Stomach (tissue), 9 donors: ENCODE measurements around the gene CT47A1. TPM values are rescaled to one million over a fixed set of nuclear protein-coding genes. Genes with fewer than 3 reads are reported as not detected.
"Not testable (repeated sequence)": the region's sequence is repeated elsewhere in the genome, so short reads cannot be mapped to it uniquely, and the experiment has no call there.

Source experiments
- DNase-seq, 2 donors: peaks; one replicate each; pipeline versions ENCODE4 v3.0.0 to v3.0.0-alpha.2; 2013 to 2019
- H3K27ac ChIP-seq, 5 donors: fragments of 200-600 bp in 4 of 5; sonication (generic) in 4 of 5; one replicate each; pipeline ENCODE4 v1.5.1; 2013 to 2019; ENCODE audit warnings: mild to moderate bottlenecking in 1 of 5, moderate library complexity in 1 of 5
- H3K27me3 ChIP-seq, 3 donors: fragments of 200-600 bp; sonication (generic); one replicate each; pipeline ENCODE4 v1.5.1; 2017 to 2019; ENCODE audit warnings: mixed run types in 1 of 3
- H3K36me3 ChIP-seq, 4 donors: fragments of 200-600 bp; sonication (generic); 1 replicate in 3 of 4; 2 replicates in 1 of 4; pipeline ENCODE4 v1.5.1; 2016 to 2019
- H3K4me1 ChIP-seq, 4 donors: fragments of 200-600 bp; sonication (generic); one replicate each; pipeline ENCODE4 v1.5.1; 2016 to 2019
- H3K4me3 ChIP-seq, 4 donors: fragments of 200-600 bp; sonication (generic) in 3 of 4; one replicate each; pipeline ENCODE4 v1.5.1; 2016 to 2019; ENCODE audit warnings: mild to moderate bottlenecking in 1 of 4
- H3K9me3 ChIP-seq, 4 donors: fragments of 200-600 bp; sonication (generic); one replicate each; pipeline ENCODE4 v1.5.1; 2016 to 2019
- EP300 ChIP-seq: sonication (generic); formaldehyde crosslinking; IDR thresholded peaks from one replicate; pipeline ENCODE4 v1.6.1; 2017; ENCODE audit warnings: antibody characterized with exemption
- POLR2A ChIP-seq, 4 donors: fragments of 450-650 bp; IDR thresholded peaks; one replicate each; pipeline ENCODE4 v1.6.1; 2016; ENCODE audit warnings: antibody characterized with exemption in 4 of 4, control low read depth in 2 of 4, mild to moderate bottlenecking in 1 of 4, moderate library complexity in 1 of 4
- POLR2AphosphoS5 ChIP-seq, 3 donors: sonication (generic); formaldehyde crosslinking; IDR thresholded peaks; one replicate each; pipeline ENCODE4 v1.6.1; 2016; ENCODE audit warnings: antibody characterized with exemption in 3 of 3
- whole genome bisulfite sequencing, 5 donors: extraction: QIAGEN DNeasy Blood & Tissue Kit in 3 of 5; methylation state at CpG; one replicate each; pipeline versions ENCODE4 v1.1.5 to v1.1.7; 2013 to 2018; 5-methylcytosine and 5-hydroxymethylcytosine counted together
- intact Hi-C: fragments of 100-400 bp; cut with DNase I; formaldehyde crosslinking; loops from one replicate; pipeline ENCODE4 v1.15.1; 2023; ENCODE audit warnings: low total_unique reads
- polyA plus RNA-seq, 3 donors: library from polyadenylated mRNA; stranded (reverse); fragments of 200-250 nt; gene quantifications; one replicate each; pipeline ENCODE4 v1.2.3, GENCODE V29; 2013
- small RNA-seq, 4 donors: library from RNA; depleted of rRNA; stranded (forward); fragments of <200 nt; gene quantifications; one replicate each; pipeline ENCODE3, GENCODE V24; 2016
- total RNA-seq, 5 donors: library from RNA; depleted of rRNA; stranded (reverse); fragments of >200 nt; gene quantifications; one replicate each; pipeline versions ENCODE4 v1.1.0 to v1.2.3, GENCODE V29; 2014 to 2016
- TF ChIP-seq, protein P1 (sequence below), 7 experiments: fragments of 450-650 bp in 4 of 7; fragments of 200-600 bp in 3 of 7; sonication (generic) in 3 of 7; IDR thresholded peaks; one replicate each; pipeline ENCODE4 v1.5.1; 2016 to 2019; ENCODE audit warnings: antibody characterized with exemption in 7 of 7, control low read depth in 2 of 7, mild to moderate bottlenecking in 1 of 7
- donor health status: healthy with polysubstance abuse.
- donor health status: Bipolar disorder and iron deficiency.
- donor health status: healthy.

The CT47A1 gene
- total and polyA plus RNA-seq, 8 donors, result not detected

GRCh38 chrX:121008920-121009319, 23.4 kb upstream of the CT47A1 start:
- no peaks in the 10 kb centered on the region for H3K4me1 ChIP-seq
- H3K9me3 ChIP-seq, result peaks cover 0 to 5% (median 0%) of the 10 kb centered on the region in 4 donors
- TF ChIP-seq, protein P1, sequence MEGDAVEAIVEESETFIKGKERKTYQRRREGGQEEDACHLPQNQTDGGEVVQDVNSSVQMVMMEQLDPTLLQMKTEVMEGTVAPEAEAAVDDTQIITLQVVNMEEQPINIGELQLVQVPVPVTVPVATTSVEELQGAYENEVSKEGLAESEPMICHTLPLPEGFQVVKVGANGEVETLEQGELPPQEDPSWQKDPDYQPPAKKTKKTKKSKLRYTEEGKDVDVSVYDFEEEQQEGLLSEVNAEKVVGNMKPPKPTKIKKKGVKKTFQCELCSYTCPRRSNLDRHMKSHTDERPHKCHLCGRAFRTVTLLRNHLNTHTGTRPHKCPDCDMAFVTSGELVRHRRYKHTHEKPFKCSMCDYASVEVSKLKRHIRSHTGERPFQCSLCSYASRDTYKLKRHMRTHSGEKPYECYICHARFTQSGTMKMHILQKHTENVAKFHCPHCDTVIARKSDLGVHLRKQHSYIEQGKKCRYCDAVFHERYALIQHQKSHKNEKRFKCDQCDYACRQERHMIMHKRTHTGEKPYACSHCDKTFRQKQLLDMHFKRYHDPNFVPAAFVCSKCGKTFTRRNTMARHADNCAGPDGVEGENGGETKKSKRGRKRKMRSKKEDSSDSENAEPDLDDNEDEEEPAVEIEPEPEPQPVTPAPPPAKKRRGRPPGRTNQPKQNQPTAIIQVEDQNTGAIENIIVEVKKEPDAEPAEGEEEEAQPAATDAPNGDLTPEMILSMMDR (IDR thresholded peaks at IDR 0.05), result no peak
- no peak for TF ChIP-seq EP300
- TF ChIP-seq POLR2AphosphoS5 (IDR thresholded peaks at IDR 0.05), result no peak
- TF ChIP-seq POLR2A (IDR thresholded peaks at IDR 0.05), result no peak
- no peak overlapping the region for H3K4me3 ChIP-seq
- no peaks in the 10 kb centered on the region for H3K36me3 ChIP-seq
- intact Hi-C loops, result no loop called here
- 64 to 76% (median 68%) methylated on average over 1 of the region's 1 CpG for WGBS, 5 donors
- no peaks in the 10 kb centered on the region for H3K27me3 ChIP-seq
- no peak overlapping the region for H3K27ac ChIP-seq
- peak in 1 of 2 donors; percentile 11 for DNase-seq

GRCh38 chrX:121000589-121000988, 15.0 kb upstream of the CT47A1 start:
- no peak overlapping the region for H3K27ac ChIP-seq
- H3K4me1 ChIP-seq, result no peaks in the 10 kb centered on the region
- 20 to 64% (median 49%) methylated on average over 4 of the region's 4 CpGs for WGBS, 5 donors
- H3K4me3 ChIP-seq, result no peak overlapping the region
- intact Hi-C loops, result no loop called here
- H3K36me3 ChIP-seq, result no peaks in the 10 kb centered on the region
- peak in 1 of 2 donors; percentile 22 for DNase-seq
- no peak for TF ChIP-seq EP300
- no peak for TF ChIP-seq POLR2AphosphoS5 (IDR thresholded peaks at IDR 0.05)
- TF ChIP-seq, protein P1 (IDR thresholded peaks at IDR 0.05), result no peak
- no peak for TF ChIP-seq POLR2A (IDR thresholded peaks at IDR 0.05)
- H3K9me3 ChIP-seq, result no peaks in the 10 kb centered on the region
- H3K27me3 ChIP-seq, result no peaks in the 10 kb centered on the region

DNA sequence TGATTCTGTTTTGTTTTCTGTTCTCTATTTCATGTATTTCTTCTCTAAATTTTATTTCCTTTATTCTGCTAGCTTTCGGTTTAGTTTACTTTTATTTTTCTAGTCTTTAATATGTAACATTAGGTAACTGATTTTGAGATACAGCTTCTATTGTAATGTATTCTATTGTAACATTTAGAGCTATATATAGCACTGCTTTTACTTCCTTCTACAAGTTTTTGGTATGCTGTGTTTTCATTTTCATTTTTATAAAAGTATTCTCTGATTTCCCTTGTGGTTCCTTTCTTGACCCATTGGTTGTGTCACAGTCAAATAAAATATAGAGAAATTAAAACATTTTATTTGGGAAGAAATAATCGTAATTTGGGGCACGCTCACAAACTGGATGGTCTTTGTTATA, 13.9 kb upstream of the CT47A1 start:
- TF ChIP-seq POLR2AphosphoS5 (IDR thresholded peaks at IDR 0.05) (no peak), POLR2A (IDR thresholded peaks at IDR 0.05) (no peak), EP300 (no peak)
- TF ChIP-seq, protein P1 (IDR thresholded peaks at IDR 0.05), result no peak
- Histone ChIP-seq H3K27ac (no peak overlapping the region), H3K4me3 (no peak overlapping the region), H3K4me1 (no peaks in the 10 kb centered on the region), H3K9me3 (no peaks in the 10 kb centered on the region), H3K36me3 (no peaks in the 10 kb centered on the region), H3K27me3 (no peaks in the 10 kb centered on the region)
- WGBS, 5 donors, result 69 to 83% (median 71%) methylated on average over 3 of the region's 3 CpGs
- intact Hi-C loops, result no loop called here
- DNase-seq, result no peak

- DNase-seq, H3K27me3 ChIP-seq, H3K9me3 ChIP-seq, intact Hi-C loops, H3K27ac ChIP-seq, H3K4me3 ChIP-seq, H3K36me3 ChIP-seq, H3K4me1 ChIP-seq: not testable (repeated sequence)
- WGBS, 5 donors, result no CpG with 5 or more reads among the region's 7 CpGs
Observed at GRCh38 chrX:120956500-120956899, 29.1 kb downstream of the CT47A1 start, which contains the start of gene CT47A7. TSS of gene CT47A7 (minus strand) at chrX:120956600. CDS start at chrX:120956345, 255 bp downstream.

Small RNA genes lying within 50 kb of the gene (small RNA-seq; reads per million reads assigned to genes)
- 0 reads per million in 4 donors for gene AL670379.1
- 0 reads per million in 4 donors for gene AL670379.10
- gene AL670379.11, result 0 reads per million in 4 donors
- 0 reads per million in 4 donors for gene AL670379.12
- gene AL670379.2, result 0 reads per million in 4 donors
- 0 reads per million in 4 donors for gene AL670379.3
- 0 reads per million in 4 donors for gene AL670379.4
- 0 reads per million in 4 donors for gene AL670379.5
- gene AL670379.6, result 0 reads per million in 4 donors
- gene AL670379.7, result 0 reads per million in 4 donors
- 0 reads per million in 4 donors for gene AL670379.8
- 0 reads per million in 4 donors for gene AL670379.9

Other genes starting within 250 kb of the CT47A1 start
- gene CT47B1, start 109.9 kb downstream of the CT47A1 start, total RNA-seq, result not detected
- gene CT47B1, start 109.9 kb downstream of the CT47A1 start, polyA plus RNA-seq, result not detected
- not detected for gene CT47A11, start 48.6 kb downstream of the CT47A1 start, total RNA-seq
- not detected for gene CT47A11, start 48.6 kb downstream of the CT47A1 start, polyA plus RNA-seq
- gene CT47A10, start 43.7 kb downstream of the CT47A1 start, total RNA-seq, result not detected
- not detected for gene CT47A10, start 43.7 kb downstream of the CT47A1 start, polyA plus RNA-seq
- not detected for gene CT47A9, start 38.9 kb downstream of the CT47A1 start, total RNA-seq
- not detected for gene CT47A9, start 38.9 kb downstream of the CT47A1 start, polyA plus RNA-seq
- gene CT47A8, start 34.0 kb downstream of the CT47A1 start, total RNA-seq, result not detected
- not detected for gene CT47A8, start 34.0 kb downstream of the CT47A1 start, polyA plus RNA-seq
- gene CT47A7, start 29.2 kb downstream of the CT47A1 start, total RNA-seq, result not detected
- not detected for gene CT47A7, start 29.2 kb downstream of the CT47A1 start, polyA plus RNA-seq
- not detected for gene CT47A6, start 24.3 kb downstream of the CT47A1 start, total RNA-seq
- gene CT47A6, start 24.3 kb downstream of the CT47A1 start, polyA plus RNA-seq, result not detected
- not detected for gene CT47A5, start 19.4 kb downstream of the CT47A1 start, total RNA-seq
- not detected for gene CT47A5, start 19.4 kb downstream of the CT47A1 start, polyA plus RNA-seq
- not detected for gene CT47A4, start 14.6 kb downstream of the CT47A1 start, total RNA-seq
- not detected for gene CT47A4, start 14.6 kb downstream of the CT47A1 start, polyA plus RNA-seq
- not detected for gene CT47A3, start 9.7 kb downstream of the CT47A1 start, total RNA-seq
- not detected for gene CT47A3, start 9.7 kb downstream of the CT47A1 start, polyA plus RNA-seq
- not detected for gene CT47A2, start 4.8 kb downstream of the CT47A1 start, total RNA-seq
- gene CT47A2, start 4.8 kb downstream of the CT47A1 start, polyA plus RNA-seq, result not detected
- 1 to 10 TPM in 3 of 5 donors, under 1 TPM in 1, not detected in 1; 0.45 to 2.8 (median 1.5) TPM for gene GLUD2, start 61.9 kb upstream of the CT47A1 start, total RNA-seq
- gene GLUD2, start 61.9 kb upstream of the CT47A1 start, polyA plus RNA-seq, result under 1 TPM; 0.18 to 0.37 (median 0.31) TPM